Karpas-422 (cell line): ENCODE measurements around the gene DPYD. TPM values are rescaled to one million over a fixed set of nuclear protein-coding genes. Genes with fewer than 3 reads are reported as not detected.

Experiments
- DNase-seq: peaks from one replicate; pipeline ENCODE4 v3.0.0-alpha.2; 2015
- H2AFZ ChIP-seq: fragments of 200-600 bp; sonication (generic); 2 replicates; pipeline ENCODE4 v1.6.1; 2014; ENCODE audit warnings: antibody characterized with exemption, low read length, mixed read lengths
- H3K27ac ChIP-seq: fragments of 200-600 bp; sonication (generic); 2 replicates; pipeline ENCODE4 v1.5.1; 2014; ENCODE audit warnings: mild to moderate bottlenecking, low read length, moderate library complexity
- H3K27me3 ChIP-seq: fragments of 200-600 bp; sonication (generic); 2 replicates; pipeline ENCODE4 v1.6.1; 2014; ENCODE audit warnings: low read length, mixed read lengths
- H3K36me3 ChIP-seq: fragments of 200-600 bp; sonication (generic); 2 replicates; pipeline ENCODE4 v1.6.1; 2014; ENCODE audit warnings: low read length, mixed read lengths; ENCODE audit not compliant: insufficient read depth
- H3K4me1 ChIP-seq: fragments of 200-600 bp; sonication (generic); 2 replicates; pipeline ENCODE4 v1.6.1; 2014; ENCODE audit warnings: mild to moderate bottlenecking, low read length, mixed read lengths
- H3K4me2 ChIP-seq: fragments of 200-600 bp; sonication (generic); 2 replicates; pipeline ENCODE4 v1.6.1; 2014; ENCODE audit warnings: low read length, low read depth, mild to moderate bottlenecking; ENCODE audit not compliant: poor library complexity, severe bottlenecking
- H3K4me3 ChIP-seq: fragments of 200-600 bp; sonication (generic); 2 replicates; pipeline ENCODE4 v1.5.1; 2014; ENCODE audit warnings: mild to moderate bottlenecking, antibody characterized with exemption, low read length, mixed read lengths
- H3K79me2 ChIP-seq: fragments of 200-600 bp; sonication (generic); 2 replicates; pipeline ENCODE4 v1.6.1; 2014; ENCODE audit warnings: mild to moderate bottlenecking, low read length, mixed read lengths
- H3K9ac ChIP-seq: fragments of 200-600 bp; sonication (generic); 2 replicates; pipeline ENCODE4 v1.6.0; 2014; ENCODE audit warnings: low read length
- H3K9me2 ChIP-seq: fragments of 200-600 bp; sonication (generic), shearing (Covaris generic); replicated peaks from 2 replicates; pipeline ENCODE4 v1.6.0; 2014; ENCODE audit warnings: mild to moderate bottlenecking, low read length, moderate library complexity; ENCODE audit not compliant: insufficient read depth
- H3K9me3 ChIP-seq: fragments of 300-700, 200-600 bp; sonication (generic); 2 replicates; pipeline ENCODE4 v1.6.1; 2014; ENCODE audit warnings: low read length, mixed read lengths
- H4K20me1 ChIP-seq: fragments of 200-600 bp; sonication (generic); 2 replicates; pipeline ENCODE4 v1.6.1; 2014; ENCODE audit warnings: mild to moderate bottlenecking, antibody characterized with exemption, low read length, low read depth; ENCODE audit not compliant: insufficient read depth
- total RNA-seq: library from RNA; depleted of rRNA; stranded (reverse); fragments of >200 nt; shearing (Covaris generic); gene quantifications from 2 replicates; pipeline ENCODE4 v1.2.3, GENCODE V29; 2014; ENCODE audit warnings: low replicate concordance

DPYD gene
- total RNA-seq, 1 experiment from 2014 or later = 59.4 TPM

DNA sequence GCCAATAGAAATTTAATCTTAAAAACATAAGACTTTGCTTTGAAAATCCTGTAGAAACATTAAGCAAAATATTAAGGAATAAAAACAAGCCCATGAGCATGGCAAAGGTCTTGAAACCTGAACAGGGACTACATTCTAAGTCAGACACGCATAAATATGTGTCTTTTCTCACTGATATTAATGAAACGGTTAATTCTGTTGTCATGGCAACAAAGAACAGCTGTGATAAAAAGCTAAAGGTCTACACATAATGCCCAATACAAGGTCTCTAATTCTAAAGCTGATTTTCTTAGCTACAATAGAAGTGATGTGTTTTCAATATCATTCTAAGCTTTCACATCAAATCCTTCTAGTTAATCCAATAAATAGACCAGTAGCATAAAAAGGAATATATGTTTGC, 867.6 kb downstream of the DPYD start:
- H3K9me3 ChIP-seq = peaks cover 12% of the 10 kb centered on the region; the same call in 1 of the 2 replicates
- no peak overlapping the region for H3K4me3 ChIP-seq
- no peaks in the 10 kb centered on the region for H3K79me2 ChIP-seq
- no peaks in the 10 kb centered on the region for H3K36me3 ChIP-seq
- no peaks in the 10 kb centered on the region for H3K9me2 ChIP-seq
- H3K27me3 ChIP-seq = no peaks in the 10 kb centered on the region
- no peaks in the 10 kb centered on the region for H4K20me1 ChIP-seq
- H3K4me1 ChIP-seq = no peaks in the 10 kb centered on the region
- H2AFZ ChIP-seq = no peak overlapping the region
- no peak overlapping the region for H3K9ac ChIP-seq
- H3K27ac ChIP-seq = no peak overlapping the region
- no peak for DNase-seq
- no peak overlapping the region for H3K4me2 ChIP-seq

DNA sequence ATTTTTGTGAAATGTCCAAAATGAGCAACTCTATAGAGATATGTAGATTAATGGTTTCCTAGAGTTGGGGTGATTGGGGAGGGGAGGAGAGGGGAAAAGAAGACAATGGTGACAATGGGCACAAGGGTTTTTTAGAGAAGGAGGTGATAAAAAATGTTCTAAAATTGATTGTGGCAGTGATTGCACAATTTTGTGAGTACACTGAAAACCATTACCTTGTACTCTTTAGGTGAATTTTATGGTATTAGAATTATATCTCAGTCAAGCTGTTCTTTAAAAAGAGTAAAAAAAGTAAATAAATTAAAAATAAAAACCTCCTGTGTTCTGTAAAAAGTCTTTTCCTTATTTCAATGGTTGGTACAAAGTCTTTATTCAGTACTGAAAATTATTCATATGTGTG, 869.0 kb downstream of the DPYD start:
- Histone ChIP-seq H3K9me2 (no peaks in the 10 kb centered on the region), H3K27ac (no peak overlapping the region), H3K9ac (no peak overlapping the region), H3K9me3 (peaks cover 9% of the 10 kb centered on the region; the same call in 1 of the 2 replicates), H3K79me2 (no peaks in the 10 kb centered on the region), H3K27me3 (no peaks in the 10 kb centered on the region), H3K4me1 (no peaks in the 10 kb centered on the region), H3K4me3 (no peak overlapping the region), H2AFZ (no peak overlapping the region), H3K4me2 (no peak overlapping the region), H4K20me1 (no peaks in the 10 kb centered on the region), H3K36me3 (no peaks in the 10 kb centered on the region)
- DNase-seq = no peak

DNA sequence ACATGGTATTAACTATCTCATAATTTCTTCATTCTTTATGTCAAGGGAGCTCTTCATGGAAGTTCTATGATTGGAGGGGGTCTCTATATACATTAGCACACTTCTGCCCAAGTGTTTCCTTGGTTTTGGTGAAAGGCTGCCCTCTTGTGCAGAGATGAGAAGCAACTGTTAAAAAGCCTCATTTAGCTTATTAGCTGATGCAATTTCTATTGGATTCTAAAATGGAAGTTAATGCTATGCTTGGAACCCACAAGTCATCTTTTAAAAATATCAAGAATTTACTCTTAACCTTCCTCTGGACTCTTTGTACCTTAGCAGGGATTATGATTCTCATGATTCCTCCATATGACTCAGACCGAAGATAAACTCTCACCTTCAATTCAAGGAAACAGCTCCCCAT, 870.3 kb downstream of the DPYD start:
- peak; percentile 58 for DNase-seq
- Histone ChIP-seq H3K27ac (no peak overlapping the region), H3K4me3 (no peak overlapping the region), H3K4me1 (no peaks in the 10 kb centered on the region), H3K4me2 (no peak overlapping the region), H3K27me3 (no peaks in the 10 kb centered on the region), H3K36me3 (no peaks in the 10 kb centered on the region), H3K9me3 (no peaks in the 10 kb centered on the region), H3K79me2 (no peaks in the 10 kb centered on the region), H4K20me1 (no peaks in the 10 kb centered on the region), H3K9ac (no peak overlapping the region), H3K9me2 (no peaks in the 10 kb centered on the region), H2AFZ (no peak overlapping the region)

DNA sequence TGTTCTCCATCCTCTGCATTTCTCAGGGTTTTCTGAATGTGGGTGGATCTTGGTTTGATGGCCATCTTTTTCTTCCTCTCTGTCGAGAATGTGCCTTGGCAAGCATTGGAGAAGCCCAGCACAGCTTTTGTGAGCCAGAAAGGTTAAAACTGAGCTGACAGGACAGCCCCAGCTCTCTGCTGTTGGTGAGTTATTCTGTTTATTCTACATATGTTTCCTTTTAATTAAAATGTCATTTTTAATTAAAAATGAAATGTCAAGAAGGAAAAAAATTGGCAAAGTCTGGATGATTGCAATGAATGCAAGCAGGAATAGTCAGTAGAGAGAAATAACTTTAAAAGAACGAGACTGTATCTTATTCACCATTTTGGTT, 873.4 kb downstream of the DPYD start:
- no peak for DNase-seq
- Histone ChIP-seq H3K36me3 (no peaks in the 10 kb centered on the region), H2AFZ (no peak overlapping the region), H3K4me3 (no peak overlapping the region), H3K79me2 (no peaks in the 10 kb centered on the region), H4K20me1 (no peaks in the 10 kb centered on the region), H3K27me3 (no peaks in the 10 kb centered on the region), H3K4me2 (no peak overlapping the region), H3K27ac (no peak overlapping the region), H3K9me2 (no peaks in the 10 kb centered on the region), H3K9ac (no peak overlapping the region), H3K9me3 (no peaks in the 10 kb centered on the region), H3K4me1 (no peaks in the 10 kb centered on the region)

DNA sequence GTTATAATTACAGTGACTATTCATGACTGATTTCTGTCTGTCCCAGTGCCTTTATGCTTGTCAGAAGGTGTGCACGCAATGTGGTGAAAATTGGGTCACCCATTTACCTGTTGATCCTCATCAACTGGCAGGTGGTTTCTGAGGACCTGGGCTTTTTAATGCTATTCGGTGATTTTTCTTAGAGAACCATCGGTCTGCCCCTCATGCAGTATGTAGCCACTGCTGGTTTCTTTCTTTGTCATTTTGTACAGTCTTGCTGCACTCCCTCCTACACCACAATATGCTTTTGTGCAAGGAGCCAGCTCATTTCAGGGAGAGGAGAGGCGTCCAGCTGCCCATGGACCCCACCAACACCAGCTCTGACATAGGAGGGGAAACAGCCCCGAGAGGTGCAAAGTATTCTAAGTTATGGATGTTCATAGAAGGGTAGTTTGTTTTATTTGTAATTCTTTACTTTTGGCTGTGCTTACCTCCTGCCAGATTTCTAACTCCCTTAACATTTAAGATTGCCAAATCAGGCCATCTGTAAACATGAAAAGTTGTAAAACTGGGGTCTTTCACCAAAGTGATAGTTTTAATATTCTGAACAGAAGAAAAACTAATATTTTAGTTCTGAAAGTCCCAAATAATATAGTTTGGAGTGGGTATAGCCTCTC, 873.9 kb downstream of the DPYD start:
- H3K36me3 ChIP-seq = no peaks in the 10 kb centered on the region
- H3K9me3 ChIP-seq = no peaks in the 10 kb centered on the region
- no peak overlapping the region for H2AFZ ChIP-seq
- H3K9me2 ChIP-seq = no peaks in the 10 kb centered on the region
- H3K27ac ChIP-seq = no peak overlapping the region
- no peaks in the 10 kb centered on the region for H4K20me1 ChIP-seq
- no peaks in the 10 kb centered on the region for H3K4me1 ChIP-seq
- H3K4me3 ChIP-seq = no peak overlapping the region
- H3K79me2 ChIP-seq = no peaks in the 10 kb centered on the region
- H3K27me3 ChIP-seq = no peaks in the 10 kb centered on the region
- H3K4me2 ChIP-seq = no peak overlapping the region
- DNase-seq = no peak
- no peak overlapping the region for H3K9ac ChIP-seq

DNA sequence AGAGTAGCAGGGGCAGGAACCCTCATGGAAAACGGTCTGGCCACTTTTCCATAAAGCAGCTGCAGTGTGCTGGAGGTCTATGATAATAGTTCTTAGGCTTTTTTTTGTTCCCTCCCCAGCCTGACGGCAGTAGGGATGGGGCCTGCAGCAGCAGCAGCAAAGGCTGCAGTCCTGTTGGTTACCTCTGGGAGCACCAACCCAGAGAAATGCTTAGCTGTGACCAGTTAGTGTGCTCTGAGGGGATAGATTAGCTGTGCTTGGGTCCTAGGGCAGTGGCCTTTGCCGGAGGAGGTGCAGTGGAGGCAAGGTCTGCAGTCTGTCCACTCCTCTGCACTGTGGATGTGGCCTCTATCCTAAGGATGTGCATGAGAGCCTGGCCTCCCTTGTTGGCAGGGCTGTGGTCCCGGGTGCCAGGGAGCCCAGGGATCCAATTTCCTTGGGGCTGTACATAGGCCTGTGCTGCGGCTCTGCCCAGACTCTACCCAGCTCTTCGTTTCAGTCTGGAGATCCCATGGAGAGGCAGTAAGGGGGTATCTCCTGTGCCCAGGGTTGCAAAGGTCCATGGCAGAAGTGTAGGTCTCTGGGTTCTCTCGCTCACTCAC, 876.6 kb downstream of the DPYD start:
- Histone ChIP-seq H4K20me1 (no peaks in the 10 kb centered on the region), H3K79me2 (no peaks in the 10 kb centered on the region), H3K27ac (no peak overlapping the region), H3K9me3 (no peaks in the 10 kb centered on the region), H3K27me3 (no peaks in the 10 kb centered on the region), H3K4me2 (no peak overlapping the region), H3K9me2 (no peaks in the 10 kb centered on the region), H2AFZ (no peak overlapping the region), H3K9ac (no peak overlapping the region), H3K4me3 (no peak overlapping the region), H3K4me1 (no peaks in the 10 kb centered on the region), H3K36me3 (no peaks in the 10 kb centered on the region)
- no peak for DNase-seq

DNA sequence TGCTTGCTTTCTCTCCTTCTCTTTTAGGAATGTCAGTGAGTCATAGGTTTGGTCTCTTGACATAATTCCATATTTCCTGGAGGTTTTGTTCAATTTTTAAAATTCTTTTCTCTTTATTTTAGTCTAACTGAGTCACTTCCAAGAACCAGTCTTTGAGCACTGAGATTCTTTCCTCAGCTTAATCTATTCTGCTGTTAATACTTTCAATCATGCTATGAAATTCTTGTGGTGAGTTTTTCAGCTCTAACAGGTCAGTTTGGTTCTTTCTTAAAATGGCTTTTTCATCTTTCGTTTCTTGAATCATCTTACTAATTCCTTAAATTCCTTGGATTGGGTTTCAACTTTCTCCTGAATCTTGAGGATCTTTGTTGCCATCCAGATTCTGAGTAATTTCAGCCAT, 878.3 kb downstream of the DPYD start:
- H3K4me3 ChIP-seq = no peak overlapping the region
- no peak overlapping the region for H2AFZ ChIP-seq
- H3K9ac ChIP-seq = no peak overlapping the region
- no peaks in the 10 kb centered on the region for H3K79me2 ChIP-seq
- no peaks in the 10 kb centered on the region for H4K20me1 ChIP-seq
- H3K4me1 ChIP-seq = no peaks in the 10 kb centered on the region
- no peak for DNase-seq
- H3K9me3 ChIP-seq = no peaks in the 10 kb centered on the region
- H3K27ac ChIP-seq = no peak overlapping the region
- no peaks in the 10 kb centered on the region for H3K36me3 ChIP-seq
- no peak overlapping the region for H3K4me2 ChIP-seq
- no peaks in the 10 kb centered on the region for H3K9me2 ChIP-seq
- H3K27me3 ChIP-seq = no peaks in the 10 kb centered on the region

DNA sequence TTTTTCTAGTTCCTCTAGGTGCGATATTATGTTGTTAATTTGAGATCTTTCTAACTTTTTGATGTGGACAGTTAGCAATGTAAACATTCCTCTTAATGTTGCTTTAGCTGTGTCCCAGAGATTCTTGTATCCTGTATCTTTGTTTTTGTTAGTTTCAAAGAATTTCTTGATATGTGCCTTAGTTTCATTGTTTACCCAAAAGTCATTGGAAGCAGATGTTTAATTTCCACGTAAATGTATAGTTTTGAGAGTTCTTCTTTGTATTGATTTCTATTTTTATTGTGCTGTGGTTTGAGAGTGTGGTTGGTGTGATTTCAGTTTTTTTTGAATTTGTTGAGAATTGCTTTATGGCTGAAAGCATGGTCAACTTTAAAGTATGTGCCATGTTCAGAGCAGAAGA, 879.8 kb downstream of the DPYD start:
- no peak overlapping the region for H3K9ac ChIP-seq
- no peak overlapping the region for H3K27ac ChIP-seq
- no peaks in the 10 kb centered on the region for H3K27me3 ChIP-seq
- no peak for DNase-seq
- no peaks in the 10 kb centered on the region for H3K4me1 ChIP-seq
- H3K36me3 ChIP-seq = no peaks in the 10 kb centered on the region
- H2AFZ ChIP-seq = no peak overlapping the region
- no peaks in the 10 kb centered on the region for H4K20me1 ChIP-seq
- H3K9me3 ChIP-seq = no peaks in the 10 kb centered on the region
- no peak overlapping the region for H3K4me2 ChIP-seq
- H3K9me2 ChIP-seq = no peaks in the 10 kb centered on the region
- H3K4me3 ChIP-seq = no peak overlapping the region
- H3K79me2 ChIP-seq = no peaks in the 10 kb centered on the region
